Astrocyte of the hippocampus (primary cell): ENCODE results near the gene EPB41L2.
A peak's percentile ranks its signal among the peaks of the same experiment; 100 is the strongest.
"Not testable (repeated sequence)": the region's sequence is repeated elsewhere in the genome, so short reads cannot be mapped to it uniquely, and the experiment has no call there.

ENCODE experiments used
- DNase-seq: peaks from one replicate; pipeline ENCODE4 v3.0.0; 2011; ENCODE audit warnings: low read depth, low spot score

The EPB41L2 gene

DNA sequence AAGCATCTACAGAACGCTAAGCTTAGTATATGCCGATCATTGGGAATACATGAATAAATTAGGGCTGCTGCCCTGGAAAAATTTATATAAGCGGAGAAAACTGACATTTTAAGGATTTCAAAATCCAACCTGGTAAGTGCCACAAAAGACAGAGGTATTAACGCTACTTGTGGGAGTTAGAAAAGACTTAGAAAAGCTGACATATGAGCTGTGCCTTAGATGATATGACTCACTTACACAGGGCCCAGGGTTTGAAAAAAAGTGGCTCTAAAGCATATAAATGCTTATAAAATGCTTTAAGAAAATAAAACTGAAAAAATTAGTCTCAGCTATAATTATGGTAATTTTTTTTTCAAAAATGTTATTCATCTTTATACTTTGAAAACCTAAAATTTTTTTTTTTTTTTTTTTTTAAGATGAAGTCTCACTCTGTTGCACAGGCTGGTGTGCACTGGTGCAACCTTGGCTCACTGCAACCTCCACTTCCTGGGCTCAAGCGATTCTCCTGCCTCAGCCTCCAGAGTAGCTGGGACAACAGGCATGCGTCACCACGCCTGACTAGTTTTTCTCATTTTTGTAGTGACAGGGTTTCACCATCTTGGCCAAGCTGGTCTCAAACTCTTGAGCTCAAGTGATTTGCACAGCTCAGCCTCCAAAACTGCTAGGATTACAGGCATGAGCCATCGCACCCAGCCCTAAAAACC, 25.7 kb downstream of the EPB41L2 start:
- DNase-seq = no peak

DNA sequence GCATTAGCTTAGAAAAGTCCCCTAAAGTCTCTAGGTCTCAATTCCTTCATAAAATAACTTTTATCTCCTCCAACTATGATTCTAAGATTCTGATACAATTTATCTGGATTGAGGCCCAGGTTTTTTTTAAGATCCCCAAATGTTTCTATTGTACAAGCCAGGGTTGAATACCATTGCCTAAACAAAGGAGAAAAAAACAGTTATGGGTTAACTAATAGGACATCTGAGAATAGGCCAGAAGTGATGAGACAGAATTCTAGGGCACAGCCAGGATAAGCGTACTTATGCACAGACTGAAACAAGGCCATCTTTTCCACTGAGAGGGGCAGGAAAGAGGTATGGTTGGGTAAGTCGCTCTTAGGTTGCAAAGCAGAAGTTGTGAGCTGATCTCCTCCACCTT, 26.4 kb downstream of the EPB41L2 start:
- no peak for DNase-seq

DNA sequence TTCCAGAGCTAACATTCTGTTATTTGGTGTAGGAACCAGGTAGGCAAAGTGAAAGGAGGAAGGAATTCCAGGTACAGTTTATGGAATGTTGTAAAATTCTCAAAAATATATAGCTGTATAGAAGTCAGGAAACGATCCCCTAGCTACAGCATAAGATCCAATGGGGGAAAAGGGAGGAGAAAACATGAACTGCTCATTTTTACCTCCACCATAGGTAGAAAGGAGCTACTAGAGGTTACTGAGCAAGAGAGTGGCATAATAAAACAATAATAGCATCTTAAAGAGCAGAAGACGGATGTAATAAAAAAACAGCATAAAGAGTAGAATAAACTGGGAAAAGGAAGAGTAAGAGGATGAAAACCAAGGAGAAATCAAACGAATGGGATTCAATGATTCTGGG, 26.9 kb downstream of the EPB41L2 start:
- no peak for DNase-seq

DNA sequence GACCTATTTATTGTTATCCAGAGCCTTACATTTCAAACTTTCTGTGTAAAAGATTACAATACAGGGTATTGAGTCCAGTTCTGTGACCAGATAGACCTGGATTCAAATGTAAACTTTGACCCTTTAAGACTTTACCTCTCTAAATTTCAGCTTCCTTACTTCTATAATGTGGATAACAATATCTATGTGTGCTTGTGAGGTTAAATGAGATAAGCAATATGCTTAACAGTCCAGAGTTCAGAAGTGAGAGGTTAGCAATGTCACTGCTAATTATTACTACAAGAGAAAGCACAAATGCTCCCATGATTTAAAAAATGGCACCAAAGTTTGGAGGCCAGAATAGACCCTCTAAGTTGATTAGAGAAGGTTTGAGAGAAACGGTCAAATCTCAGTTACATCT, 27.5 kb downstream of the EPB41L2 start:
- DNase-seq = no peak

DNA sequence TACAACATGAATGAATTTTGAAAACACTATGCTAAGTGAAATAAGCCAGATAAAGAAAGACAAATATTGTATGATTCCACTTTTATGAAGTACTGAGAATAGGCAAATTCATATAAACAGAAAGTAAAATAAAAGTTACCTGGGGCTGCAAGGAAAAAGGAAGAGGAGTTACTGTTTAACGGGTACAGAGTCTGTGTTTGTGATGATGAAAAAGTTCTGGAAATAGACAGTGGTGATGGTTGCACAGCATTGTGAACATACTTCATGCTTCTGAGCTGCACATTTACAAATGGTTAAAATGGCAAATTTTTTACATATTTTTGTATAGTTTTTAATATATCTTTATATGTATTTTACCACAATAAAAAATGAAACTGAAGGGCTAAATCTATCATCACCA, 29.4 kb downstream of the EPB41L2 start:
- DNase-seq = no peak

DNA sequence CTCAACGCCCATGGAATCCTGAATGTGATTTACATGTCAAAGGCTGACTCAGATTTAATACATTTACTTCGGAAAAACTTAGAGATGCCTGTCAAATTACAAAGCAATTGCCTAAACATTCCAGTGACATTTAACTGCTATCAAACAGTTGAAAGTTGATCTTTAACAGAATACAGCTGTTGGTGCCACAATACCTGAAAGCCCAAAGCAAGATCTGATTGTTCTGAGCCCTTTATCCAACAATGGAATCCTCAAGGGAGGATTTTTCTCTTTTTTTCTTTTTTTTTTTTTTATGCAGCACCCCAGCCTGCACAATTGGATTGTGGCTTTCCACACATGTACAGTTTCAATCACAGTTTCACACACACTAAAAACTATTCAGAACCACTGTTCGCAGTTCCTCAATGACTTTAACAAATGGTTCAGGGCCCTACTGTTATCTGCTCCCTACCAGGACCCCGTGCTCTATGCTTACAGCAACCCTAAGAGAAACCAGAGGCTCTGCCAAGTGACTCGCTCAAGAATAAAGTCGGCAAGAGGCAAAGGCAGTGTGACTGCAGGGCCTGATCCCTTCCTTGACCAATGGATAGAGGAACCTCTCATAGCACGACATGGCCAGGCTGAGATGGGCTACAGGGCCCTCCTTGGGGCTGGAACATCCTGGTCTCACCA, 33.3 kb downstream of the EPB41L2 start:
- peak; percentile 62 for DNase-seq

DNA sequence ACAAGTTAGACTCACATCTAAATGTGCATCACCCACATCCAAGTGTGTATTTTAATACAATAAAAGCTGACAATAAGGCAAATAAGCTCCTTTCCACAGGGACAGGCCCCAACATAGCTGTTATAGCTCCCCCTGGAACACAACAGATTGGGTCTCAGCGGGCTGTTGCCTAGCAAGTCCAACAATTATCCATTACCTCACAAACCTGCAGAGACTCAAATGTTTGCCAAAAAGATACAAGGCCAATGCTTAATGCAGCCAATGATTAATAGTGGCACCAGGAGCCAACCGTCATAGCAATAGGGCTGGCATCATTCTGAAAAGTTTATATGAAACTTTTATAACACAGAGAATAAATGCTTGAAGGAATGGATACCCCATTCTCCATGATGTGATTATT, 35.7 kb downstream of the EPB41L2 start:
- no peak for DNase-seq

DNA sequence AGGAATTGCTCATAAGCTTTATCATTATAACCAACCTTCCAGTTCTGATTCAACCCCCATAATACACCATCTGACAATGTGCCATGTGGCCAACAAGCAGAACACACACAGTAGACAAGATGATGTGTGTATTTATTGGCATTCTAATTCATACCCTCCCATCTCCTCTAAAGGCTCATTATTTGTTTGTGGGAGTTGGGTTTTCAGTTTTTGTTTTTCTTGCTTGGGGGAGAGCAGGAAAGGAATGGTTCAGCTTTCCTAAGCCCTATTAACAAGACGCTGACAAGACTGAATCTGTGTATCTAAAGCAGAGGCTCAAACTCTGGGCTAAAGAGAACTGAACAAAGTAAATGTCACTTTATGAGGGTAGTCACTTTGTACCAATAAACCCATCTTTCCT, 36.8 kb downstream of the EPB41L2 start:
- no peak for DNase-seq

DNA sequence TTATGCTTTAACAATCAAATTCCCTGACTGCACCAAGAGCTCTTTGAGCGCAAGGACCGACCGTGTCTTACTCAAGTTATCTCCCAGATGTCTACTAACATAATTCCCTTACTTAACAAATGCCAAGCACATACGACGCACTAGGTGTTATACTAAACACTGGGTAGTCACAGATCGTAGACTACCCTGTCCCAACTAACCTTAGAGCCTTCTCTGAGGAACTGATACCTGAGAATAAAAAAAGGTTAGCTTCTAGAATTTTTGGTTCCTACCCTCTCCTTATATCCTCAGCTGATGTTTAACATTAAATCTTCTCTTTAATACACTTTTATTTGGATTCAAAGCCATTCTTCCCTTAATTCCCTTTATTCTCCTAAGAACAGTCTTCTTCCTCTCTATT, 38.5 kb downstream of the EPB41L2 start:
- no peak for DNase-seq

DNA sequence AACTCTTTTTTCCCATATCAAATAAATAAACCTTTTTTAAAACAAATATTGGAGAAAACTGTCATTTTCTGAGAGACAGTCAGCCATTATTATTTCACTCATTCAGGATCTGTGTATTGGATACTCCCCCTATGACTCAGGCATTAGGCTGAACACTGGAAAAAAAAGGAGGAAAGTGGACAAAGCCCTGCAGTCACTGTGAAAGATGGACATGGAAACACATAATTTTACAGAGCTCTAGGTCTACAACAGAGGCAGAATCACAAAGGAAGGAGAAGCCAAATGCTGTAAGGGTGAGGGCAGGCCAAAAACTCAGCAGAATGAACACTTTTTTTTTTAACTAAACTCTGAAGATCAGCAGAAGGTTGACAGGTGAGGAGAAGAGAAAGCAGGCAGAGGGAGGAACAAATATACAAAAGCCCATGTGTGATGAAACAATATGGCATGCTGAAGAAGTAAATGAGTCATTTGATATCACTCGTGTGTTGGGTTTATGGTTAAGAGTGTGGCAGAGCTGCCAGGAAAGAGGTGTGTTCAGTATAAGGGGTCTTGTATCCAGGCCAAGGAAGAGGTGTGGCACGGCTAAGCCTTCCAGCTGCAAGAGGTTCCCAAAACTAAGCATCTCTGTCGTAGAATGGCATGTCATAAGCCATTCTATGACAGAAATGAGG, 39.1 kb downstream of the EPB41L2 start:
- peak; percentile 74 for DNase-seq

DNA sequence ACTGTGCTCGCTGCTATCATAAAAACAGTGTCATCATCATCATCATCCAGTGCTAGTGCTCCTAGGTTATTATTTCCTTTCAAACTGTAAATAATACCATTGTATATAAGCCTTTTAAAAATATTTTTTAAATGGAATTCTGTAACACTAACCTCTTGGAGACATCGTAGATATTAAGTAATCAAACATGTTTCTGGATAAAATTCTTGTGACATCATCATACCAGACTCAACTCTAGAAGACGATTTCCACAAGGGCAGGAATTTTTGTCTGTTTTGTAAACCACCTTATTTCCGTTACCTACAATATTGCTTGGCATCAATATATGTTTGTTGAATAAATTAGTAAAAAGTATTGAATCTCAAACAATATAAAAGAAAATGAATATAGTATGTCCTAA, 40.4 kb downstream of the EPB41L2 start:
- DNase-seq = no peak

DNA sequence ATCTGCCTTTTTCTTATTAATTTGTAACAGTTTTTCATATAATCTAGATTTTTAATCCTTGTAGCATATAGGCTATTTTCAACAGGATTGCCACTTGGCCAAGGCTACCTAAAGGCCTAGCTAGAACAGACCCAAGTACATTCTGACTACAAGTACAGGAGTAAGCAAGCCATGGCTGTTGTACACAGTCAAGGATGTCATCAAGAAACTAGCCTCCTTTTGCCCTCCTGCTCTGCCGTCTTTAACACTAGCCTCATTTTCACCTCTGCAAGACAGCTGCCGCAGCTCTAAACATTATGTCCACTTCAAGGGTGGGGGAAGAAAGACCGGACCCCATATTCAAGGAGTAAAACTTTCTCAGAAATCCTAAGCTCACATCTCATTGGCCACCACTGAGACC, 45.1 kb downstream of the EPB41L2 start:
- DNase-seq = no peak

DNA sequence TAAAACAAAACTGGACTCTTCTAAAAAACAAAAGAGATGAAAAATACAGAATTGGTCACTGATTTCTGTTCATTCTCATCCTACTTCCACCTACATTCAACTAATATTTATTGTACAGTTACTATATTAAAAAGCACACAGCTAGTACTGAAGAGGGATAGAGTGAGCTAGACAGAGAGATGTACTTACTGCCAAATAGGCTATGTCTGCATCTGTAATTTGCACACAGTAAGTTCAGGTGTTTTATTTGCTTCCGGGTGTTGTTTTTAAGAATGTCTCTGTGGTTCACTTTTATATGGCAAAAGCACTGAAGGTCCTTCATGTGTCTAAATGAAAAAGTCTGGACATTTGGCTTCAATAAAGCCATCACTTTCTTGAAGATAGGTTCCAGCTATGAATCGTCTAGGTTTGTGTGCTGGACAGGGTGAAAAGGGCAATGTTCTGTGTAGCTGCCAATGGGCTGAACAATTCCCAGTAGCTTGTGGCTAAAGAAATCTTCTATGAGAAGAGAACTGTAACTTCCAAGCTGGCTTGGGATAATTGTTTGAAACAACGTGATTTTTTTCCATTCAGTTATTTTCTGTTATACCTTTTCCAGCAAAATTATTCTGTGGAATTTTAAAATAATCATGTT, 47.3 kb downstream of the EPB41L2 start:
- DNase-seq = peak; percentile 70

DNA sequence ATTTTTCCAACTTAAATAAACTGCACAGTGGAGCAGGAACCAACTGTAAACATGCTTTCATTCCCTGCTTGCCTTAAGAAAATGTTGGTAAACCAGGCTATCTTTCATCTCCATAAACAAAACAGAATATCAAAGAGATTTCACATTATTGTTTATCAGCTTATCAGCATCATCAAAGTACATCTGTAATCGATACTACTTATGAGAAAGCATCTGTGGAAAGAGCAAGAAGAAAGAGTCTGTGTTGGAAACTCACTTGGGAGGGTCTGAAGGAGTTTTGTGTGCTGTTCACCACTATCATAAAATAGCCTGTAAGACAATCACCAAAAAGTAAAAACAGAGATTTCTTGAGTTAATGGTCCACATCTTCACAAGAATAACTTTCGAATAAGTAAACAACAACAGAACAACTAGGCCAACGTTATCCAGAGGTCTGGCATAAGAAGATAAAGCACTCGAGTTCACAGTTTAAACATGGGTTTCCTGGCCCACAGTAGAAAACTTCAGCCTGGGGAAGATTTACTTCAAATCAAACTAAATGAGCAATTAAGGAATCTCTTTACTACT, 47.9 kb downstream of the EPB41L2 start:
- DNase-seq = no peak

DNA sequence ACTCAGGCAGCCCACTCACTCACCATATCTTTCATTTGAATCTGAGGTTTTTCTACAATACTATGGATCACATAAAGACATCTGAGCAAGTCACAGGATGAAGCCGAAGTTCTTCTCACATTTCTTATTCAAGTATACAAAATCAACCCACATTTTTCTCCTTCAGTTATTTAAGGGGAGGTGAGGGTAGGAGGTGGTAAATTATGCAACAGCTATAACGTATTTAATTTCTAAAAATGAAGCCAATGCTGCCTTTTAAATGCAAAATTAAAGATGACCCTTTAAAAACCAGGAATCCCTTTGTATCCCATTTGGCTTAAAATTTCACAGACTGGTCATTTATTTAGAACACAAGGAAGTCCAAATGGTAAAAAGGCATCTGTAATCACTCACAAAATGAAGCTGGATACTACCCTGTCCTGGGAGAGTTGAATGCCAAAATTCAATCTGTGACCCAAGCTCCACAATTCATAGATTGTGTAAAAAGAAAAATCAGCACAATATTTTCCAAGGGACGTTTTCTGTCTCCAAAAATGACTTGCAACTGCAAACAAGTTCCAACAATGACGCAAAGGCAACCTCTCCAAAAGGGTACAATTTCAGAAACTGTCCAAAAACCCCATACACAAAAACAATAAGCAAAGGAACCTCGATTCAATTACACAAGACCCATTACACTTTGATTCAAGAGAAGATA, 48.8 kb downstream of the EPB41L2 start:
- DNase-seq = no peak

DNA sequence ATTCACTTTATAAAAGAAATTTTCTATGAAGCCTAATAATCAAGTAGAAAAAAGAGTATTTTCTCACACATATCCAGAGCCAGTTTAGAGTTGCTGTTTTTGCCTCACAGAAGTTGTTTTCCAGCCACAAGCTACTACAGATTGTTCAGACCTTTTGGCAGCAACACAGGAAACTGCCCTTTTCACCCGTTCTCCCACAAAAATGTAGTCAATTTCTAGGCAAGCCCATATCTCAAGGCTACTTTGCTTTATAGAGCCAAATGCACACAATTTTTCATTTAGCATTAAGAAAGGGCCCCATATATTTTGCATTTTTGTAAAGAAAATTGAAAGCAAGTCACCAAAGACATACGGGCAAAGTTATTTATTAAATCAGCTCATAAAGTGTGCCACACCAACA, 49.5 kb downstream of the EPB41L2 start:
- DNase-seq = peak; percentile 90

DNA sequence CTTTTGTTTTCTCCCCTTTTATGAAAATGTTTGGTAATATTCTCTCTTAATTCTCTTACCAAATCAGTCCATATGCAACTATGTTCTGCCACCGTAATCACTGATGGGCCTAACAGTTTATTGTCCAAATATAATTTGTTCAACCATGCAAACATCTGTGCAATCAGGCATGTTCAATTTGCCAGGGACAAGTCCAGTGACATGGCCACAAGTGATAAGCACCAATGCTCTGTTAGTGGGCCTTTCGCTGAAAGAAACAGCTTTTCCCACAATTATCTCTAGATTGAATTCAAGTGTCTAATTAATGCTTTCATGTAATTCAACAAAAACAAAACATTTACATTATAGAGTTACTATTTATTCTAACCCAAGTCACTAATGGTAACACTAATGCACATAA, 53.3 kb downstream of the EPB41L2 start:
- DNase-seq = no peak

DNA sequence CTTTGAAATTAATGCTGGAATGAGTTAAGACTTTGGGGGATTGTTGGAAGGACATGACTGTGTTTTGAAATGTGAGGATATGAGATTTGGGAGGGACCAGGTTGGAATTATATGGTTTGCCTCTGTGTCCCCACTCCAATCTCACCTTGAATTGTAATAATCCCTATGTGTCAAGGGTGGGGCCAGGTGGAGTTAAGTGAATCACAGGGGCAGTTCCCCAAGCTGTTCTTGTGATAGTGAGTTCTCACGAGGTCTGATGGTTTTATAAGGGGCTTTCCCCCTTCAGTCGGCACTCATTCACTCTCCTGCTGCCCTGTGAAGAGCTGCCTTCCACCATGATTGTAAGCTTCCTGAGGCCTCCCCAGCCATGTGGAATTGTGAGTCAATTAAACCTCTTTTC, 54.1 kb downstream of the EPB41L2 start:
- DNase-seq = not testable (repeated sequence)

DNA sequence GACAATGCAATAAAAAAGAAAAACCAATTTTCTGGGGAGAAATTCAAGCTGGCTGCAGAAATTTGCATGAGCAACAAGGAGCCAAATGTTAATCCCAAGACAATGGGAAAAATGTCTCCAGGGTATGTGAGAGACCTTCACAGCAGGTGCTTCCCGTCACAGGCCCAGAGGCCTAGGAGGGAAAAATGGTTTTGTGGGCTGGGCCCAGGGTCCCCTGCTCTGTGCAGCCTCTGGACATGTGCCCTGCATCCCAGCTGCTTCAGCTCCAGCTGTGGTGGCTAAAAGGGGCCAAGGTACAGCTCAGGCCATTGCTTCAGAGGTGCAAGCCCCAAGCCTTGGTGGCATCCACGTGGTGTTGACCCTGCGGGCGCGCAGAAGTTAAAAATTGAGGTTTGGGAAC, 55.1 kb downstream of the EPB41L2 start:
- DNase-seq = not testable (repeated sequence)

DNA sequence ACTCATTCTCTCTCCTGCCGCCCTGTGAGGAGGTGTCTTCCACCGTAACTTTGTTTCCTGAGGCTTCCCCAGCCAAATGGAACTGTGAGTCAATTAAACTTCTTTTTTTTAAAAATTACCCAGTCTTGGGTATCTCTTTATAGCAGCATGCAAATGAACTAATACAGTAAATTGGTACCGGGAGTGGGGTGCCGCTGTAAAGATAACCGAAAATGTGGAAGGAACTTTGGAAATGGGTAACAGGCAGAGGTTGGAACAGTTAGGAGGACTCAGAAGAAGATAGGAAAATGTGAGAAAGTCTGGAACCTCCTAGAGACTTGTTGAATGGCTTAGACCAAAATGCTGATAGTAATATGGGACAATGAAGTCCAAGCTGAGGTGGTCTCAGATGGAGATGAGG, 55.8 kb downstream of the EPB41L2 start:
- DNase-seq = no peak

DNA sequence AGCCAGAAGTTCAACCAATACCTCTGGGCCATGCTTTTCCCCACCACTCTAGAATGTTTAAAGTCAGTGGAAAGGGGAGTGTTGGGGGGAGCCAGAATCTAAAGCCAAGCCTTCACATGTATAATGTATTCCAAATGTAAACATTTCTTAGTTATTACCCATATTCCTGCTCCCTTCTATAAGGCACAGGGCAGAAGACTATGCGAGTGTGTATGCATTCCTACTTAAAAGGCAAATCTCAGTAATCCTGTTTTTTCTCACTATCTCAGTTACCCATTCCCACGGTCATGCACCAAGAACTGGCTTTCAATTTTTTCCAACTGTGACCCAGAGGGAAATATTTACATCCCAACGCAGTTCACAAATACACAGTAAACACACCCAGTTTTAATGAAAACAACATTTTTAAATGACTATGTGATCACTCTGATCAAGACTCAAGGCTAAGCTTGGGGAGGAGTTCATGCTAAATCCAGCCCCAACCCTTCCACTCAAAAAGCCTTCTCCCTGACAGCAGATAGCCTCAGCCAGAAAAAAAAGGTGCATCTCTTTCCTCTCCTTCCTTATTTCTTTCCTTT, 57.5 kb downstream of the EPB41L2 start:
- DNase-seq = no peak
